ENCODE results near the gene ADGRG1.
A peak's percentile ranks its signal among the peaks of the same experiment; 100 is the strongest.

The ADGRG1 gene

GRCh38 chr16:57651344-57652333 is 23.2 kb downstream of the ADGRG1 start:
- DNase-seq: no peak

GRCh38 chr16:57652695-57653471 is 24.5 kb downstream of the ADGRG1 start:
- DNase-seq: no peak

- peak in 2 of 3 experiments; percentile 66 to 74 for DNase-seq
Observed at GRCh38 chr16:57653936-57654335, 25.5 kb downstream of the ADGRG1 start.

GRCh38 chr16:57656342-57656955 is 28.0 kb downstream of the ADGRG1 start:
- DNase-seq: no peak

GRCh38 chr16:57657228-57657627 is 28.8 kb downstream of the ADGRG1 start:
- DNase-seq: no peak

GRCh38 chr16:57658130-57658877 is 29.9 kb downstream of the ADGRG1 start:
- DNase-seq: no peak

- no peak for DNase-seq
Observed at GRCh38 chr16:57658878-57659674, 30.6 kb downstream of the ADGRG1 start.

- DNase-seq: no peak
Observed at GRCh38 chr16:57660715-57661463, 32.5 kb downstream of the ADGRG1 start.

GRCh38 chr16:57661510-57661909 is 33.1 kb downstream of the ADGRG1 start:
- no peak for DNase-seq

- no peak for DNase-seq
Observed at GRCh38 chr16:57661936-57662906, 33.8 kb downstream of the ADGRG1 start.

- DNase-seq: no peak
Observed at GRCh38 chr16:57663436-57663835, 35.0 kb downstream of the ADGRG1 start.

GRCh38 chr16:57663917-57664661 is 35.7 kb downstream of the ADGRG1 start:
- DNase-seq: no peak

GRCh38 chr16:57664662-57665025 is 36.2 kb downstream of the ADGRG1 start:
- DNase-seq: no peak

- no peak for DNase-seq
Observed at GRCh38 chr16:57665541-57665940, 37.1 kb downstream of the ADGRG1 start.

- no peak for DNase-seq
Observed at GRCh38 chr16:57666353-57667047, 38.1 kb downstream of the ADGRG1 start.

GRCh38 chr16:57667048-57667525 is 38.7 kb downstream of the ADGRG1 start:
- no peak for DNase-seq

GRCh38 chr16:57667526-57668262 is 39.3 kb downstream of the ADGRG1 start:
- DNase-seq: no peak

- no peak for DNase-seq
Observed at GRCh38 chr16:57668263-57668571, 39.8 kb downstream of the ADGRG1 start, which contains the start of gene ADGRG3. Gene ADGRG3, plus strand, starts transcription at chr16:57668306. Its CDS starts 42 bp downstream, at chr16:57668348.
